Measurements from ENCODE around the gene CCL1. TPM values are rescaled to one million over a fixed set of nuclear protein-coding genes. Genes with fewer than 3 reads are reported as not detected.

CCL1 gene
- total RNA-seq, 1 donor from 2014 or later: not detected

DNA sequence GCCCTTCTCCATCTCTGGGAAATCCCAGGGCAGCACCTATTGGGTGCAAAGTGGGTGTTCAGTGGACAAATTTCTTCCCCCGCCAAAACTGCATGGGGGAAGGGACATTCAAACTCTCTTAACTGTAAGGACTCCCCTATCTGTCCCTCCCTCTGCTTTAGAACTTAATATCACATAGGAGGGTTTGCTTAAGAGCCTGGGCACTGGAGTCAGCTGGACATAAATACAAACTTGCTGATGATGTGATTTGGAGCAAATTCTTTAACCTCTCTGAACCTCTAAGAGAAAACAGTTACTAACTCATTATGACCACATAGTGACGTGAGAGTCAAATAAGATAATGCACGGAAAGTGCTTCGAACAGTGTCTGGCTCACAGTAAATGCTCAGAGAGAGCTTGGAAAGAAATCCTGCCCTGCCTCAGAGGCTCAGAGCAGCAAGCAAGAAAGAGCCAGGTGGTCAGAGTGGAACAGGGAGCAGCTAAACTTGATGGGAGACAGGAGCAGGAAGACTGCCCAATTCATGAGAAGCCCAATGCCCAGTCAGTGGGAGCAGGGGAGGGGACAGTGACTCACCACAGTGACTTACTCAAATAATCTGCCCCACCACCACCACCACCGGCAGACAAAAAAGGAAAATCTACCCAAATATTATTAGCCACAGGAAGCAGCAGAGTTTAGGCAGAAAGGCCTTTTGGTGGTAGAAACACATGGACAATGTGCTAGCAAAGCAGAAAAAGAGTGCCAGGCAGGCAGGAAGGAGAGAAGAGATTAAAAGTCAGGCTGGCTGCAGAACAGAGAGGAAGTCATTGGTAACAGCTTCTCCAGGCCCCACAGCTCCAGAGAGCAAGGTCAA, 23.9 kb upstream of the CCL1 start:
- TF ChIP-seq, protein P1, sequence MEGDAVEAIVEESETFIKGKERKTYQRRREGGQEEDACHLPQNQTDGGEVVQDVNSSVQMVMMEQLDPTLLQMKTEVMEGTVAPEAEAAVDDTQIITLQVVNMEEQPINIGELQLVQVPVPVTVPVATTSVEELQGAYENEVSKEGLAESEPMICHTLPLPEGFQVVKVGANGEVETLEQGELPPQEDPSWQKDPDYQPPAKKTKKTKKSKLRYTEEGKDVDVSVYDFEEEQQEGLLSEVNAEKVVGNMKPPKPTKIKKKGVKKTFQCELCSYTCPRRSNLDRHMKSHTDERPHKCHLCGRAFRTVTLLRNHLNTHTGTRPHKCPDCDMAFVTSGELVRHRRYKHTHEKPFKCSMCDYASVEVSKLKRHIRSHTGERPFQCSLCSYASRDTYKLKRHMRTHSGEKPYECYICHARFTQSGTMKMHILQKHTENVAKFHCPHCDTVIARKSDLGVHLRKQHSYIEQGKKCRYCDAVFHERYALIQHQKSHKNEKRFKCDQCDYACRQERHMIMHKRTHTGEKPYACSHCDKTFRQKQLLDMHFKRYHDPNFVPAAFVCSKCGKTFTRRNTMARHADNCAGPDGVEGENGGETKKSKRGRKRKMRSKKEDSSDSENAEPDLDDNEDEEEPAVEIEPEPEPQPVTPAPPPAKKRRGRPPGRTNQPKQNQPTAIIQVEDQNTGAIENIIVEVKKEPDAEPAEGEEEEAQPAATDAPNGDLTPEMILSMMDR (IDR thresholded peaks at IDR 0.05; ENCODE audit: insufficient read depth, low read length, poor library complexity, severe bottlenecking): no peak
- H3K4me3 ChIP-seq (ENCODE audit: low read depth, low read length): no peak overlapping the region
- H3K36me3 ChIP-seq (ENCODE audit: control insufficient read depth, insufficient read depth, low read length): no peaks in the 10 kb centered on the region
- H3K27me3 ChIP-seq (ENCODE audit: control insufficient read depth, insufficient read depth, low read length): no peaks in the 10 kb centered on the region
- no peak for DNase-seq (ENCODE audit: low read depth)

DNA sequence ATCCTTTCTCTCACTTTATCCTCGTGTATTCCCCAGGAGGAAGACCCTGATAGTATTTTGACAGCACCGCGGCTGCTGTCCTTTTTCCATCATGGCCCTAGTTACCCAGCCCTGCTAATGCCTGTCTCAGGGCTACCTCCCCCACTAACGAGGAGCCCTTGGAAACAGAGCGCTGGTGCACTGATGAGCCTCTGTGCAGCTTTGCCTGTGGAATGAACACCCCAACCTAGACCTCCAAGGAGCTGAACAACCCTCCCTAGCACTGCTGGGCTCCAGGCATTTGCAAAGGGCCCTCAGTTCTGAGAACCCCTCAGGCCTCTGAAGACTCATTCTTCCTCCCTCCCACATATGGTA, 23.3 kb upstream of the CCL1 start:
- no peaks in the 10 kb centered on the region for H3K36me3 ChIP-seq (ENCODE audit: control insufficient read depth, insufficient read depth, low read length)
- no peak overlapping the region for H3K4me3 ChIP-seq (ENCODE audit: low read depth, low read length)
- TF ChIP-seq, protein P1 (IDR thresholded peaks at IDR 0.05; ENCODE audit: insufficient read depth, low read length, poor library complexity, severe bottlenecking): no peak
- DNase-seq (ENCODE audit: low read depth): no peak
- H3K27me3 ChIP-seq (ENCODE audit: control insufficient read depth, insufficient read depth, low read length): no peaks in the 10 kb centered on the region

DNA sequence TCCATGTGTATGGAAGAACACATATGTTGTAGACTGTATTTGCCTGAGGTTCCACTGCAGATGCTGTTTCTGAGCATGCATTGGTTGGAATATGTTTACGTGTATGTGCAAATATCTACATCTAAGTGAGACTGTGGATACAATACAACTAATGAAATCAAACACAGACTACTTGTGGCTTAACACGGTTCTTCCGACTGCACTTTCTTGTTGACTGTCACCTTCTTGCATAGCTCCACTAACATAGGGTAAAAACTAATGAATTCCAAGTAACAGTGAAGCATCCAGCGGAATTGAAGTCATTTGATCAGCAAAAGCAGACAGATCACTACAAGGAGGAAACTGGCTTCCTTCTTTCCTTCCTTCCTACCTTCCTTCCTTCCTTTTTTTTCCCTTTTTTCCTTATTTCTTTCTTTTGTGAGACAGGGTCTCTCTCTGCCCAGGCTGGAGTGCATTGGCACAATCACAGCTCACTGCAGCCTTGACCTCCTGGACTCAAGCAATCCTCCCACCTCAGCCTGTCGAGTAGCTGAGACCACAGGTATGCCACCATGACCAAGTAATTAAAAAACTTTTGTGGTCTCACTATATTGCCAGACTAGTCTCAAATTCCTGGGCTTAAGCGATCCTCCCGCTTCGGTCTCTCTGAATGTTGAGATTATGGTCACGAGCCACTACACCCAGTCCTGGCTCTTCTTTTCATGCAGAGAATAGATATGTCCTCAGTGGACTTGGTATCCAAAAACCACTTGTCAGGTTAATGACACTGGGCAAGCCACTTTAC, 22.0 kb upstream of the CCL1 start:
- Histone ChIP-seq H3K36me3 (ENCODE audit: control insufficient read depth, insufficient read depth, low read length) (no peaks in the 10 kb centered on the region), H3K27me3 (ENCODE audit: control insufficient read depth, insufficient read depth, low read length) (no peaks in the 10 kb centered on the region), H3K4me3 (ENCODE audit: low read depth, low read length) (no peak overlapping the region)
- DNase-seq (ENCODE audit: low read depth): no peak
- TF ChIP-seq, protein P1 (IDR thresholded peaks at IDR 0.05; ENCODE audit: insufficient read depth, low read length, poor library complexity, severe bottlenecking): no peak

DNA sequence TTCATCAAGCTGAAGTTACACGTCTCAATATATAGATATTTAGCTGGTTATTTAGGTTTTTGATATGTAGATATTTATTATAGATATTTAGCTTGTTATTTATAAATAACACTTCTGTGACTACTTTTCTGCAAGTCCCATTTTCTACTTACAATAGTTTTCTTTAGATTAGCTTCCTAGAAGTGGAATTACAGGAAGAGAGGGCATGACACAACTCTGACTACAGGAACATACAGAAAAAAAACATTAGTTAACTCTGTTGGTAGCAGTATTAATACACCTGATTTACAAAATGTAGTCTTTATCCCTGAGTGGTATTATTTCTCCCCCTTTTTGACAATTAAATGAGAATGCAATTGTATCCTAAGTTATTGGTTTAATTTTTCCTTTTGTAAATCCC, 21.2 kb upstream of the CCL1 start:
- no peak overlapping the region for H3K4me3 ChIP-seq (ENCODE audit: low read depth, low read length)
- H3K36me3 ChIP-seq (ENCODE audit: control insufficient read depth, insufficient read depth, low read length): no peaks in the 10 kb centered on the region
- no peak for DNase-seq (ENCODE audit: low read depth)
- H3K27me3 ChIP-seq (ENCODE audit: control insufficient read depth, insufficient read depth, low read length): no peaks in the 10 kb centered on the region
- TF ChIP-seq, protein P1 (IDR thresholded peaks at IDR 0.05; ENCODE audit: insufficient read depth, low read length, poor library complexity, severe bottlenecking): no peak

DNA sequence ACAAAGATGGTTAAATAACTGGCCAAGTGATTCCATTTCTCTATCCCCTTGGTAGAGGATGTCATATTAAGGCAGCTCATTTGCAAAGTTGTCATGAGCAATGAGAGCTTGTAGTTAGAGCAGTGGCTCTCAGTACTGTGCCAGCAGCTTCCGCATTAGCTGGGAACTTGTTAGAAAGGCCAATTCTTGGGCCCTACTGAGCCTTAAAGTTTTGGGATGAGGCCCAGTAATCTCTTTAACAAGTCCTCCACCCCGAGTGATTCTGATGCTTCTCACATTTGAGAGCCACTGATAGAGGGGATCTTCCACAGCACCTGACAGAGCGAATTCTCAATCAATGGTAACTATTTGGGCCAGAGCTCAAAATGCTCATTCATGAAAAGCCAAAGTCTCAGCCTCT, 20.2 kb upstream of the CCL1 start:
- no peaks in the 10 kb centered on the region for H3K27me3 ChIP-seq (ENCODE audit: control insufficient read depth, insufficient read depth, low read length)
- no peaks in the 10 kb centered on the region for H3K36me3 ChIP-seq (ENCODE audit: control insufficient read depth, insufficient read depth, low read length)
- no peak overlapping the region for H3K4me3 ChIP-seq (ENCODE audit: low read depth, low read length)
- no peak for DNase-seq (ENCODE audit: low read depth)
- TF ChIP-seq, protein P1 (IDR thresholded peaks at IDR 0.05; ENCODE audit: insufficient read depth, low read length, poor library complexity, severe bottlenecking): no peak

Measured in kidney epithelial cell (primary cell).